IPS-18c (cell line): ENCODE results near the gene MT1A.
A peak's percentile ranks its signal among the peaks of the same experiment; 100 is the strongest.

Experiments
- H3K4me3 ChIP-seq: 2 replicates; pipeline ENCODE4 v1.7.0; 2013; ENCODE audit warnings: low read depth, mild to moderate bottlenecking, low read length, moderate library complexity; ENCODE audit not compliant: insufficient read depth
- H3K9me3 ChIP-seq: one replicate; pipeline ENCODE4 v1.6.1; 2013; ENCODE audit warnings: mild to moderate bottlenecking, low read length, moderate library complexity; ENCODE audit not compliant: control insufficient read depth, insufficient read depth

Gene MT1A

DNA sequence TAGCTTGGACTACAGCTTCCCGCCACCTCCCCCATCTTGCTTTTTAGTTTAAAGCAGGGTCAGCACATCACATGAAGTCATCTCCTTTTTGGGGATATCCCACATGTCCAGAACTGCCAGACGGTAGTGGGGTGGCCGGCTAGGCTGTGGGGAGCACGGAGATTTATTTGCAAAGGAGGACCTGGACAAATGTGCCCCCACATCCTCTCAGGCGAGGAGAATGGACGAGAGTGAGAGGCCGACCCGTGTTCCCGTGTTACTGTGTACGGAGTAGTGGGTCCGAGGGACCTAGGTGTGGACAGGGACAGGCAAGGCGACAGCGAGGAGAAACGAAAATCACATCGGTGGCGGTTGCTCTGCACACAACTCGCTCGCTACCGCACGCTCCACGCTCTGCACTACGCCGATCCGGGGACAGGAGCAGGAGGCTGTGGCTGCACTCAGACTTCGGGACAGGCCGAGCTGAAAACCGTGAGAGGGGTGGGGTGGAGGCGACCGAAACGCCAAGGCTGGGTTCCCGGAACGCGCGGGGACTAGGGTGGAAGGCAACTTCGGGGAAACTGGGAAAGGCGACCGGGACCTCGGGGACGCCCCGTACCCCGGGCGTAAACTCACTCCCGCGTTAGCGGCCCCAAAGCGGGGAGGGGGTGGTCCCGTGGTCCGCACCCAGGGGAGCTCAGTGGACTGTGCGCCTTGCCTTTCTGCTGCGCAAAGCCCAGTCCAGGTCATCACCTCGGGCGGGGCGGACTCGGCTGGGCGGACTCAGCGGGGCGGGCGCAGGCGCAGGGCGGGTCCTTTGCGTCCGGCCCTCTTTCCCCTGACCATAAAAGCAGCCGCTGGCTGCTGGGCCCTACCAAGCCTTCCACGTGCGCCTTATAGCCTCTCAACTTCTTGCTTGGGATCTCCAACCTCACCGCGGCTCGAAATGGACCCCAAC lies at the start of gene MT1A:
TSS of gene MT1A (plus strand) at position 853 of the 937 bp plus-strand sequence. CDS start at position 926, 73 bp downstream.
- Histone ChIP-seq H3K4me3 (peak within 1 kb of the TSS; percentile 53), H3K9me3 (no peaks in the 10 kb centered on the region)

DNA sequence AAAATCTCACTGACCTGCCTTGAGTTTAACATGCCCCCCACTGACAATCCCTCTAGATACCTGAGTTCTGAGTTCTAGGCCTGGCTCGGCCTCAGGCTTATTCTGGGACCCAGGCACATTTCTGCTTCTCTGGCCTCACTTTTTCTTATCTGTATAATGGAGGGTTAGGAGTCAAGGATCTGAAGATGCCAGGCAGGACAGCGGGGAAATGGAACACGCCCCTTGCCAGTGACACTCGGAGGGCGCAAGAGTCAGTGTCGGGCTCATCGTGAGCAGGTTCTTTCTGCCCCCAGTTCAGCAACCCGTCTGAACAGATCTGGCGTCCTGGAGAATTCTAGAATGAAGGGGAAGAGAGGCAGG lies 49.7 kb upstream of the MT1A start:
- no peaks in the 10 kb centered on the region for H3K9me3 ChIP-seq
- H3K4me3 ChIP-seq = peak overlapping the region; percentile 38

DNA sequence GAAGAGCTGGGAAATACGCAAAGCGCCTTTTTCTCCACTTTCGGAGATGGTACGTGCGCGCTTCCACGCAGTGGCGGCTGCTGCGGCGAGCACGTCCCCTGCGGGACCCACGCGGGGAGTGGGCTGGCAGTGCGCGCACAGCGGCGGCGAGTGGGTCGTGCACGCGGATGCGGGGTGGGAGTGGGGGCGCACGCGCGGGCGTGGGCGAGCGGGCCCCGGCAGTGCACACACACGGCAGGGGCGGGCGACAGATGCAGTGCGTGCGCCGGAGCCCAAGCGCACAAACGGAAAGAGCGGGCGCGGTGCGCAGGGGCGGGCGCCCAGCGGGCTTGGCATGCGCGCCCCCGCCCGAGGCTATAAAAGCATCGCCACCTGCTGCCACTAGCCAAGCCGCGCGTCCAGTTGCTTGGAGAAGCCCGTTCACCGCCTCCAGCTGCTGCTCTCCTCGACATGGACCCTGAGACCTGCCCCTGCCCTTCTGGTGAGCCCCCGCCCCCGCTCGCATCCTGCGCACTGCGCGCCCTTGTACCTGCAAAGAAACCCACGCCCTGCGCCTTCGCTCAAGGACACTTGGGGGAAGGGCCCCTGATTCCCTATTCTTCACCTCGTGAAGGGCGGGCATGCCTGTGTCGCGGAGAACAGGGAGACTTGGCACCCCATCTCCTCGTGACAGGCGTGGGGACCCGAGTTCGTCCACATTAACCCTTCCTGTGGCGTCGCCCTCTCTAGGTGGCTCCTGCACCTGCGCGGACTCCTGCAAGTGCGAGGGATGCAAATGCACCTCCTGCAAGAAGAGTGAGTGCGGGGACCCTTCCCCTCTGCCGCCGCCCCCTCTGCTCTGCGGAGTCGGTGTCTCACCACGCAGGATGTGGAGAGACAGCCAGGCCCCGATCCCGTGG lies 49.1 kb upstream of the MT1A start, which contains the start of gene MT3:
TSS of gene MT3 (plus strand) at position 388 of the 899 bp plus-strand sequence. CDS start at position 451, 63 bp downstream.
- no peaks in the 10 kb centered on the region for H3K9me3 ChIP-seq

DNA sequence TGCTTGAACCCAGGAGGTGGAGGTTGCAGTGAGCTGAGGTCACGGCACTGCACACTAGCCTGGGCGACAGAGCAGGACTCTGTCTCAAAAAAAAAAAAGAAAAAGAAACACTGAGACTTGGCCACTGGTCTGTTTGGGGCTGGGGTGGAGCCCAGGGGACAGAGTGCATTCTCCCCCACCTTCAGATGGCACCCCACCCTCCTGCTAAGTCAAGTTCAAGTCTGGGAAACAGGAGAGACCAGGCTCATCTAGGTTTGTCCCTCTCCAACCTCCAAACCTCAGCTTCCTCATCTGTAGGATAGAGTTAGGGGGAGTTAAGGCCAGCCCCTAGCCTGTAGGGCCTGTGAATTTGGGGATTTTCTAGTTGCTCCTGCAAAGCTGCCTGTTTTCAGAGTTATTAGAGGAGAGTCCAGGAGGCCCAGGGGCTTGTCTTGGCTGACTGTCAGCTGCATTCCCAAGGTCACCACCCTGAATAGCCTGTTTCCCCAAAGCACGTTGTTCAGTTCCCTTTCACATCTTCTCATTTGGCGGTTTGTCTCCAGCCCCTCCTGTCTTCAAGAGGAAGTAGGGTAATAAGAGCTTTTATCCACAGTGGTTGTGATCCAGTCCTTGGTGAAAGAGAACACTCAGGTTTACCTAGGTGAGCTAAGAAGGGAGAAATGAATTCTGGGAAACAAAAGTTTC lies 46.9 kb upstream of the MT1A start:
- Histone ChIP-seq H3K9me3 (no peaks in the 10 kb centered on the region), H3K4me3 (no peak overlapping the region)

More for the DNA sequence above, 49.1 kb upstream of the MT1A start, which contains the start of gene MT3:
- peak within 1 kb of the TSS; percentile 38 for H3K4me3 ChIP-seq

DNA sequence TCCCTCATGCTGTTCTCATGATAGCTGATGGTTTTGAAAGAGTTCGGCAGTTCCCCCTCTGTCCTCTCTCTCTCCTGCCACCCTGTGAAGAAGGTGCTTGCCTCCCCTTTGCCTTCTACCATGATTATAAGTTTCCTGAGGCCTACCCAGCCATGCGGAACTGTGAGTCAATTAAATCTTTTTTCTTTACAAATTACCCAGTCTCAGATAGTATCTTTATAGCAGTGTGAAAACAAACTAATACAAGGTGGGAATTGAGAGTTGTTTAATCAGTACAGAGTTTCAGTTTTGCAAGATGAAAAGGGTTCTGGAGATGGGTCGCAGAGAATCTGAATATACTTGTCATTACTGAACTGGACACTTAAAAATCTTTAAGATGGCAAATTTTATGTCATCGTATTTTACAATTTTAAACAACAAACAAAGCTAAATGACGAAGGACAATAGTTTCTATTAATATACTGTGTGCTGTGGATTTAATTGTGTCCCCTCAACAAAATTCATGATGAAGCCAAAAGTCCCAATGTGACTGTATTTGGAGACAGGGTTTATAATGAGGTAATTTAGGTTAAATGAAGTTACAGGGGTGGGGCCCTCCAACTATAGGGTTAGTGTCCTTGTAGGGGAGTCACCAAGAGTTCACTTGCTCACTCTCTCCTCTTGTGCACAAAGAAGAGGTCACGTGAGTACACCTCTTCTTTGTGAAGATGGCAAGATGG lies 44.7 kb upstream of the MT1A start:
- Histone ChIP-seq H3K4me3 (no peak overlapping the region), H3K9me3 (no peaks in the 10 kb centered on the region)

DNA sequence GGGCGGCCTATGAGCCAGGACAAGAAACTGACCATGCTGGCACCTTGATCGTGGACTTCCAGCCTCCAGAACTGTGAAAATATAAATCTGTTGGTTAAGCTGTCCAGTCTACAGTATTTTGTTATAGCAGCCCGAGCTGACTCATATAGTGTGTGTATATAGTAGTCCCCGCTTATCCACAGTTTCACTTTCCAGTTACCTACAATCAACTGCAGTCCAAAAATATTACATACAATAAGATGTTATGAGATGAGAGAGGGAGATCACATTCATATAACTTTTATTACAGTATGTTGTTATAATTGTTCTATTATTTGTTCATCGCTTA lies 44.2 kb upstream of the MT1A start:
- H3K4me3 ChIP-seq = no peak overlapping the region
- H3K9me3 ChIP-seq = no peaks in the 10 kb centered on the region

DNA sequence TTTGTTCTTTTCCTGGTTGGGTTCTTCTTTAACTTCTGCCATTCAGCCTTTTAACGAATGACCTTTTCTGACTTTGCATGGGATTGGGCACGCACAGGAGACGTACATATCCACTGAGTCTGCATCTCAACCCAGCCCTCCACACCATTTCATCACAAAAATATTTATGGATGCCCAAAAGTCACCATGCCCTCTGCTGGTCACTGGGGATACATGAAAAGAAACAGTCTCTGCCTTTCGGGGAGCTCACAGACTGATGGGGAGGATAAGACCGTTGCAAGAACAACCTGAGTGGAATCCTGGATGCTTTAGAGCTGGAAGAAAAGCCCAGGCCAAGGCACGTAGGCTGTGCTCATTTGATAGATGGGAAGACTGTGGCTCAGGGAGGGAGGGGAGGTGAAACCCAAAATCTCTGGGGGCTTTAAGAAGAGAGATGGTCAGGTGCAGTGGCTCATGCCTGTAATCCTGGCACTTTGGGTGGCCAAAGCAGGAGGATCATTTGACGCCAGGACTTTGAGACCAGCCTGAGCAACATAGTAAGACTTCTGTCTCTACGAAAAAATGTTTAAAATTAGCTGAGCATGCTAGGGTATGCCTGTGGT lies 38.0 kb upstream of the MT1A start:
- no peak overlapping the region for H3K4me3 ChIP-seq
- no peaks in the 10 kb centered on the region for H3K9me3 ChIP-seq

DNA sequence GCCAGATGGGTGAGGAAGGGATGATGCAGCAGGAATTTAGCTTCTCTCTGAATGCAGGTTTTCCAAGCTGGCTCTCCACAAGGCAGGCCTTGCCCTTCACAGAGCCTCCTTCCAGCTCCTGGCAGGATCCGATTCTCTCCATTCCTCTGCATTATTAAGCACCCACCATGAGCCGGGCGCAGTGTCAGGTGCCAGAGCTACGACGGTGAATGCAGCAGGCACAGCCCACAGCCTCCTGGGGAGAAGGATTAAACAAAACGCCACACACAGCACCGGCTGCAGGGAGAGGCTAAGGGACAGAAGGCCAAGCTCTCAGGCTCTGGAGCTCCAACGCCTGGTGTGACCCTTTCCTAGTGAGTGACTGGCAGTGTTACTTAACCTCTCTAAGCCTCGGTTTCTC lies 37.1 kb upstream of the MT1A start:
- Histone ChIP-seq H3K9me3 (no peaks in the 10 kb centered on the region), H3K4me3 (no peak overlapping the region)

DNA sequence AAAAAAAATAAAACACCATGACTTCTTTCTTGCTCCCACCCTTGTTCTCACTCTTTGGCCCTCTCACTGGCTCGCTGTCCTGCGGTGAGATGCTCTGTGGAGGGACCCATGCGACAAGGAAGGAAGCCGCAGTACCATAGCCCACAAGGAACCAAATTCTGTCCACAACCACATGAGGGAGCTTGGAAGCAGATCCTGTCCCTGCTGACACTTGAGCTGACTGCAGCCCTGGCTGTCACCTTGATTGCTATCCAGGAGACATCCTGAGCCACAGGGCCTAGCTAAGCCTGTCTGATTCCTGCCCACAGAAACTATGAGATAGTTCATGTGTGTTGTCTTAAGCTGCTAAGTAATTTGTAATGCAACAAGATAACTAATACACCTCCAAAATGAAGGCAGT lies 34.9 kb upstream of the MT1A start:
- Histone ChIP-seq H3K9me3 (no peaks in the 10 kb centered on the region), H3K4me3 (no peak overlapping the region)

DNA sequence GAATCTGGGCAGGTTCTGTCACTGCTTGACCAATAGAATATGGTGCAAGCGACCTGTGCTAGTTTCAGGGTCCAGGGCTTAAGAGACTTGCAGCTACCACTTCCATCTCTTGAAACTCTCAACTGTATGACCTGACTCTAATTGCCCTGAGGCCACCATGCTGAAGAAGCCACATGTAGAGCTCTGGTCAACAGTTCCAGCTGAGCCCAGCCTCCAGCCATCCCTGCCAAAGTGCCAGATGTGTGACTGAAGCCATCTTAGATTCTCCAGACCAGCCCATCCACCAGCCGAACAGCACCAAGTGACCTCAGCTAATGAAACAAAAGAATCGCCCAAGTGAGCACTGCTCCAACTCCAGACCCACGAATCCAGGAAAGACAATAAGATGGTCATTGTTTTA lies 33.5 kb upstream of the MT1A start:
- no peak overlapping the region for H3K4me3 ChIP-seq
- H3K9me3 ChIP-seq = no peaks in the 10 kb centered on the region

DNA sequence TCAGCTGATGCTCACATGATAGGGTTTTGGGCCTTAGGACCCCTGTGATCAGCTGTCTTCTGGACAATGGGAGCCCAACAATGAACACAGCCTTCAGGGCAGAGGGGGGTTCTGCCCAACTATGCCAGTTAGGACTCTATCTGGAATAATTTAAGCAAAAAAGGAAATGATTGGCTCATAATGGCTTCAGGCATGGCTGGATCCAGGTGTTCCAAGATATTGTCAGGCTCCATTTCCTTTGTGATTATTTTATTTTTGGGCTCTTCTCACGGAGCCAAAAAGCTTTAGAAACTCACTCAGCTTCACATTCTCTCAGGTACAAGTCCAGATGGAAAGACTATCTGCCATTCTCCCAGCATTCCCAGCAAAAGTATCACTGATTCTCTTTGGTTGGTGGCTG lies 33.0 kb upstream of the MT1A start:
- Histone ChIP-seq H3K9me3 (no peaks in the 10 kb centered on the region), H3K4me3 (no peak overlapping the region)

DNA sequence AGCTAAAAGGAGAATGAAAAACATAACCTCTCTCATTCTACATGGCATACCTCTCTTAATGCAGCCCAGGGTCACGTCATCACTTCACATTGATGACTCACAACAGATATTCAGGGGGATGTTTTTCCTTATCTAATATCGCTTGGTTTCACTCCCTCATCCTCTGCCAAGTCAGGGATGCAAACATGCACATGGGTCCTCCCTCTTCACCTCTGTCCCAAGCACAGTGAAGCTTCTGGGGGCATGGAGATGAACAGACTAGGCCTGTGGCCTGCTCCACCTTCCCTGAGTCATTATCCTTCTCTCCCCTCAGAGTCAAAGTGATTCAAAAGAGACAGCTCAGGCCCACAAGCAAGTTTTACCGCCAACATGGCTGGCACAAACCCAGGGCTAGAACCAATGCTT lies 32.4 kb upstream of the MT1A start:
- no peaks in the 10 kb centered on the region for H3K9me3 ChIP-seq
- H3K4me3 ChIP-seq = no peak overlapping the region

DNA sequence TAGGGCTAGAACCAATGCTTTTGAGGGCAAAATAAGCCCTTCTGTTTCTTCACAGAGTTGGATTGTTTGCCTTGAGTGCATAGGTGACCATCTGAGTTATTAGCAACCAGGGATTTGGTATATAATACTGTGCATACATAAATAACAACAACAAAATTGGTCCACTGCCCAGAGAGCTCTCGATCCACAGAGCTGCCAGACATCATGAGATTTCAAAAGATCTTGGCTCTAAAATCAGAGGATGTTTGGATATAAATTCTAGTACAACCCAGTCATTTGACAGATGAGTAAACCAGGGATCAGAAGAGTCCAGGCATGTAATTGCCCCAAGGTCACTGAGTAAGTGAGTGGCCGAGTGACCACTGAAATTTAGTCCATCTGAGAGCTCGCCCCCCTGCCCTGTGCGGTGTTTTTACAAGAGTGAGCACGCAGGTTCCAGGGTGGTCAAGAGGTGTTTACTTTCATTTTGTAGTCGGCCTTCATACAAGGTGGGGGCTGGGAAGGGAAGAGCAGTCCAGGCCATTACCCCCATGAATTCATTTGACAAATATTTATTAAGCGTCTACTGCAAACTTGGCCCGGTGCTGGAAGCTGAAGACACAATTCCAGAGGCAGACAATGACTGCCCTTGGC lies 31.9 kb upstream of the MT1A start:
- Histone ChIP-seq H3K4me3 (no peak overlapping the region), H3K9me3 (no peaks in the 10 kb centered on the region)

DNA sequence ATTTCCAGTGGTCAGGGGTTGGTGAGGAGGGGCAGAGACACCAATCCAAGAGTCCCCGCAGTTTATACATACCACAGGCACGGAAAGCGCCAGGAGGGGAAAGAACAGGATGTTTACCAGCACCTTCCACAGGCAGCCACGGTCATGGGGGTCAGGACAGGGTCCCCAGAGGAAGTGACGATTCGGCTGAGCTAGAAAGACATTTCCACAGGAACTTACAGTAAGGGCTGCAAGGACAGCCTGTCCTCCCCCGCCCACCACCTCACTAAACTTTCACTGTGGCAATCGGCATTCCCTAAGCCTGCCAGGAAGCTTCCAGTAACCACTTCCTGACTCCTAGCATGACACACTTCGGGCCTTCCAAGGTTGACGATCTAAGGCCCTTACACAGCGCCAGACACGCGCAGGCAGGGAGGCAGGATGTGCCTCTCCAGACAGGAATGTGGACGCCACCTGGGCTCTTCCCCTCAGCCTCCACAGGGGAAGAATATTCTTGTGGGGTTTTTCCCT lies 31.3 kb upstream of the MT1A start:
- no peaks in the 10 kb centered on the region for H3K9me3 ChIP-seq
- H3K4me3 ChIP-seq = no peak overlapping the region

DNA sequence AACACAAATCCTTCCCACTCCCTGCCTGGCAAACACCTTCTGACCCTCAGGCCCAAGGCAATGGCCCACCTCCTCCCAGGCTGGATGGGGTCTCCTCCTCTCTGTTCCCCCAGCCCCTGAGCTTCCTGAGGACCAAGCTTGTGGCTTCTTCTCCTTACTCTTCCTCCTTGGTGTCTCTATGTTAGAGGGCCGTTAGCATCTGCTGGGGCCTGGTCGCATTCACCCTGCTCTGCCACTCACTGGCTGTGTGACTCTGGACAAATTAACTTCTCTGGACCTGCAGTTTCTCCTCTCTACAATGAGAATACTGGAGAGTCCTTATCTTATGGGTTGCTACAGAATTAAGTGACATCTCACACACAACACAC lies 30.8 kb upstream of the MT1A start:
- Histone ChIP-seq H3K4me3 (peak overlapping the region; percentile 56; the same call in 1 of the 2 replicates), H3K9me3 (no peaks in the 10 kb centered on the region)
